Heart left ventricle (tissue), 16 donors: ENCODE data around the gene MRE11. TPM values are rescaled to one million over a fixed set of nuclear protein-coding genes. Genes with fewer than 3 reads are reported as not detected.
A peak's percentile ranks its signal among the peaks of the same experiment; 100 is the strongest.
"Not testable (repeated sequence)": the region's sequence is repeated elsewhere in the genome, so short reads cannot be mapped to it uniquely, and the experiment has no call there.

ENCODE experiments used
- ATAC-seq, 4 donors: fragments of 200-7000 bp; cut with Tn5 transposase; one replicate each; pipeline ENCODE4 v1.9.1; 2020 to 2022; ENCODE audit warnings: moderate library complexity in 4 of 4, mild to moderate bottlenecking in 3 of 4, moderate number of reproducible peaks in 1 of 4
- DNase-seq, 5 donors: peaks; one replicate each; pipeline ENCODE4 v3.0.0-alpha.2; 2020
- H3K27ac ChIP-seq, 12 donors: fragments of 200-600 bp; sonication (generic) in 4 of 12; one replicate each; pipeline versions ENCODE4 v1.5.0 to v1.8.0; 2016 to 2022; ENCODE audit warnings: mild to moderate bottlenecking in 2 of 12
- H3K27me3 ChIP-seq, 9 donors: fragments of 200-600 bp; sonication (generic) in 2 of 9; one replicate each; pipeline versions ENCODE4 v1.5.1 to v1.8.0; 2016 to 2022; ENCODE audit warnings: mild to moderate bottlenecking in 3 of 9
- H3K36me3 ChIP-seq, 9 donors: fragments of 200-600 bp; sonication (generic) in 2 of 9; one replicate each; pipeline versions ENCODE4 v1.5.0 to v1.8.0; 2018 to 2022; ENCODE audit warnings: mild to moderate bottlenecking in 2 of 9
- H3K4me1 ChIP-seq, 12 donors: fragments of 200-600 bp; sonication (generic) in 4 of 12; one replicate each; pipeline versions ENCODE4 v1.5.0 to v1.8.0; 2016 to 2022; ENCODE audit warnings: mild to moderate bottlenecking in 3 of 12
- H3K4me3 ChIP-seq, 12 donors: fragments of 200-600 bp; sonication (generic) in 4 of 12; one replicate each; pipeline versions ENCODE4 v1.5.0 to v1.8.0; 2017 to 2022; ENCODE audit warnings: mild to moderate bottlenecking in 9 of 12, moderate library complexity in 4 of 12
- H3K9me3 ChIP-seq, 12 donors: fragments of 200-600 bp; sonication (generic) in 4 of 12; one replicate each; pipeline versions ENCODE4 v1.5.0 to v1.8.0; 2016 to 2022; ENCODE audit warnings: mild to moderate bottlenecking in 1 of 12
- POLR2A ChIP-seq, 2 donors: fragments of 450-650 bp; IDR thresholded peaks; one replicate each; pipeline ENCODE4 v1.6.1; 2017; ENCODE audit warnings: antibody characterized with exemption in 2 of 2, mild to moderate bottlenecking in 2 of 2, moderate library complexity in 2 of 2
- WGBS, 4 donors: extraction: QIAGEN DNeasy Blood & Tissue Kit in 2 of 4; methylation state at CpG; one replicate each; pipeline versions ENCODE4 v1.1.5 to v1.1.7; 2013 to 2018; 5-methylcytosine and 5-hydroxymethylcytosine counted together
- intact Hi-C, 10 donors: fragments of 100-400 bp; cut with DNase I; formaldehyde crosslinking; loops; one replicate each; pipeline versions ENCODE4 v1.11.1 to v1.14.2; 2022
- polyA plus RNA-seq, 2 donors: library from polyadenylated mRNA; stranded (reverse); fragments of 200-250 nt; gene quantifications; one replicate each; pipeline ENCODE4 v1.2.3, GENCODE V29; 2013
- total RNA-seq, 9 donors: library from RNA; depleted of rRNA in 2 of 9; stranded (reverse); fragments of >200 nt in 2 of 9; fragmentation: NEBNext Ultra II Directional in 3 of 9; extraction: Animal tissue kit (Norgen Biotek cat#: 25700) in 3 of 9; gene quantifications; one replicate each; pipeline versions ENCODE4 v1.1.0 to v1.2.4, GENCODE V29; 2016 to 2023
- TF ChIP-seq, protein P1 (sequence below), 12 donors: fragments of 200-600 bp; sonication (generic) in 4 of 12; IDR thresholded peaks; one replicate each; pipeline versions ENCODE4 v1.5.0 to v1.8.0; 2018 to 2022; ENCODE audit warnings: antibody characterized with exemption in 12 of 12, mild to moderate bottlenecking in 5 of 12
- donor health status: ischemic (EF 13 %, LVEDD 7.1; RV severe dilation, severe dysfunction).
- donor health status: healthy with polysubstance abuse.
- donor health status: DM: no; HTN: yes; CAD: no.
- donor health status: DM: no; HTN: no; CAD: no.
- donor health status: ischemic (EF 25% LVEDD 6.9; RV normal size, moderate dysfunction).
- donor health status: ischemic (EF 25% LVEDD 5.7; RV mildly dilated, moderate dysfunction).
- donor health status: healthy.
- donor health status: DM: yes; HTN: yes; CAD: no.
- donor health status: ischemic (EF 35%, LVEDD 5.7; RV mildly dilated, moderate dysfunction).
- donor health status: nonischemic (EF 11% LVEDD 7.7; RV severe dilation, severe dysfunction).
- donor health status: DM: yes; HTN: yes; CAD: no.
- donor health status: PGD.
- donor health status: ischemic (EF 29% LVEDD 5.4; RV normal size, mild dysfunction).
- donor health status: nonischemic (EF 23%, LVEDD 6.1; RV moderate dilation, normal function).

MRE11 gene
- total and polyA plus RNA-seq, 11 donors, result 1.9 to 12.3 (median 7.9) TPM

DNA sequence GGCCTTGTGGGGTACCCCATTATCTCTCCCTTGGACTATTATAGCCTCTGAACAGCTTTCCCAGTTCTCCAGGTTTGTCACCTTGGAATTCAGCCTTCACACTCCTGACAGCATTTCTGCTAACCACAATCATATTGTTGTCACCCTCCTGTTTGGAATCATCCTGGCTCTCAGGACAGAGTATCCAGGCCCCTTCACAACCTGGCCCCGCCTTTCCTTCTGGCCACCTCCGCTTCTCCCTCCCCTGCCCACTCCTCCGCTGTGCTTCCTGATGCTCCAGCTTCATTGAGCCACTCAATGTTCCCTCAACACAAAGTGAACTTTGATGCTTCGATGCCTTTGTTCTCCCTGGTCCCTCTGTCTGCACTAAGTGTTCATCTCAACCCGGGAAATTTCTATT is 95.5 kb downstream of the MRE11 start:
- TF ChIP-seq, protein P1, sequence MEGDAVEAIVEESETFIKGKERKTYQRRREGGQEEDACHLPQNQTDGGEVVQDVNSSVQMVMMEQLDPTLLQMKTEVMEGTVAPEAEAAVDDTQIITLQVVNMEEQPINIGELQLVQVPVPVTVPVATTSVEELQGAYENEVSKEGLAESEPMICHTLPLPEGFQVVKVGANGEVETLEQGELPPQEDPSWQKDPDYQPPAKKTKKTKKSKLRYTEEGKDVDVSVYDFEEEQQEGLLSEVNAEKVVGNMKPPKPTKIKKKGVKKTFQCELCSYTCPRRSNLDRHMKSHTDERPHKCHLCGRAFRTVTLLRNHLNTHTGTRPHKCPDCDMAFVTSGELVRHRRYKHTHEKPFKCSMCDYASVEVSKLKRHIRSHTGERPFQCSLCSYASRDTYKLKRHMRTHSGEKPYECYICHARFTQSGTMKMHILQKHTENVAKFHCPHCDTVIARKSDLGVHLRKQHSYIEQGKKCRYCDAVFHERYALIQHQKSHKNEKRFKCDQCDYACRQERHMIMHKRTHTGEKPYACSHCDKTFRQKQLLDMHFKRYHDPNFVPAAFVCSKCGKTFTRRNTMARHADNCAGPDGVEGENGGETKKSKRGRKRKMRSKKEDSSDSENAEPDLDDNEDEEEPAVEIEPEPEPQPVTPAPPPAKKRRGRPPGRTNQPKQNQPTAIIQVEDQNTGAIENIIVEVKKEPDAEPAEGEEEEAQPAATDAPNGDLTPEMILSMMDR (IDR thresholded peaks at IDR 0.05), result no peak
- no peak for TF ChIP-seq POLR2A (IDR thresholded peaks at IDR 0.05)
- no peak for DNase-seq
- Histone ChIP-seq H3K4me1 (peaks cover 0 to 14% (median 0%) of the 10 kb centered on the region in 12 donors), H3K9me3 (no peaks in the 10 kb centered on the region), H3K27me3 (peaks cover 3 to 45% (median 18%) of the 10 kb centered on the region in 9 donors), H3K27ac (no peak overlapping the region), H3K36me3 (no peaks in the 10 kb centered on the region), H3K4me3 (no peak overlapping the region)
- 71 to 79% (median 74%) methylated on average over 5 of the region's 5 CpGs for WGBS, 4 donors
- no peak for ATAC-seq
- intact Hi-C loops, result no loop called here

GRCh38 chr11:94396282-94396681 is 97.4 kb downstream of the MRE11 start:
- 90 to 93% (median 91%) methylated on average over 5 of the region's 5 CpGs for WGBS, 4 donors
- H3K4me1 ChIP-seq, result peaks cover 0 to 8% (median 0%) of the 10 kb centered on the region in 12 donors
- H3K4me3 ChIP-seq, result no peak overlapping the region
- no peaks in the 10 kb centered on the region for H3K36me3 ChIP-seq
- DNase-seq (no peak), ATAC-seq (no peak)
- no peak overlapping the region for H3K27ac ChIP-seq
- peaks cover 2 to 32% (median 14%) of the 10 kb centered on the region in 9 donors for H3K27me3 ChIP-seq
- intact Hi-C loops, result no loop called here
- TF ChIP-seq, protein P1 (IDR thresholded peaks at IDR 0.05), result no peak
- no peak for TF ChIP-seq POLR2A (IDR thresholded peaks at IDR 0.05)
- H3K9me3 ChIP-seq, result peaks cover 0 to 4% (median 0%) of the 10 kb centered on the region in 12 donors

DNA sequence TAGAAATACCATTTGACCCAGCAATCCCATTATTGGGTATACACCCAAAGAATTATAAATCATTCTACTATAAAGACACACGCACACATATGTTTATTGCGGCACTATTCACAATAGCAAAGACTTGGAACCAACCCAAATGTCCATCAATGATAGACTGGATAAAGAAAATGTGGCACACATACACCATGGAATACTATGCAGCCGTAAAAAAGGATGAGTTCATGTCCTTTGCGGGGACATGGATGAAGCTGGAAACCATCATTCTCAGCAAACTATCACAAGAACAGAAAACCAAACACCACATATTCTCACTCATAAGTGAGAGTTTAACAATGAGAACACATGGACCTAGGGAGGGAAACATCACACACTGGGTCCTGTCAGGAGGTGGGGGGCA is 101.7 kb downstream of the MRE11 start:
- intact Hi-C loops, result not testable (repeated sequence)

GRCh38 chr11:94379613-94380012 is 114.0 kb downstream of the MRE11 start:
- WGBS, 4 donors, result 81 to 91% (median 86%) methylated on average over 5 of the region's 5 CpGs
- intact Hi-C loops, result no loop called here
- DNase-seq (peak in 1 of 5 donors; percentile 27), ATAC-seq (no peak)
- TF ChIP-seq POLR2A (IDR thresholded peaks at IDR 0.05), result no peak
- TF ChIP-seq, protein P1 (IDR thresholded peaks at IDR 0.05), result no peak
- no peak overlapping the region for H3K27ac ChIP-seq
- no peaks in the 10 kb centered on the region for H3K9me3 ChIP-seq
- H3K4me3 ChIP-seq, result no peak overlapping the region
- H3K27me3 ChIP-seq, result no peaks in the 10 kb centered on the region
- H3K4me1 ChIP-seq, result no peaks in the 10 kb centered on the region
- no peaks in the 10 kb centered on the region for H3K36me3 ChIP-seq

More for the DNA sequence above, 101.7 kb downstream of the MRE11 start:
- not testable (repeated sequence) for H3K4me3 ChIP-seq, H3K4me1 ChIP-seq, ATAC-seq, DNase-seq, H3K36me3 ChIP-seq, H3K27ac ChIP-seq, H3K9me3 ChIP-seq, H3K27me3 ChIP-seq
- 82 to 95% (median 87%) methylated on average over 4 of the region's 4 CpGs for whole genome bisulfite sequencing, 4 donors

DNA sequence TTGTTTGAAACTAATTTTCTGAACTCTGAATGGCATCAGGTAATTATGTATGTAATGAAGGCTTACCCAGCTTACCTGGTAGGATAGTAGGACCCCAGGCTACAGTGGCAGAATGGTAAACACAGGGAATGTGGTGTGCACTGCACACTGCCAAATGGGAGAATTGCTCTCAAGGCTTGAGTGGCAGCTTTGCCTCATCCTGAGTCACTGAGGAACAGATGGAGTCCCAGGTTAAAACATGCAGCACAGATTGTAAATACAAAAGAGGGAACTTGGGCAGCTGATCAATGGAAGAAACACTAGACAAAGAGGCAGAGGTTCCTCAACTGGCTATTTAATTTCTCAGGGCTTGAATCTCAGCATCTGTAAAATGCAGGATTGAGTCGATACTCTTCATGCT is 116.8 kb downstream of the MRE11 start:
- intact Hi-C loops, result no loop called here
- H3K27ac ChIP-seq, result no peak overlapping the region
- no peak overlapping the region for H3K4me3 ChIP-seq
- TF ChIP-seq, protein P1 (IDR thresholded peaks at IDR 0.05), result no peak
- TF ChIP-seq POLR2A (IDR thresholded peaks at IDR 0.05), result no peak
- no peaks in the 10 kb centered on the region for H3K4me1 ChIP-seq
- H3K9me3 ChIP-seq, result no peaks in the 10 kb centered on the region
- DNase-seq, result no peak
- WGBS, 4 donors, result 69 to 93% (median 84%) methylated on average over 1 of the region's 1 CpG
- no peak for ATAC-seq
- H3K36me3 ChIP-seq, result no peaks in the 10 kb centered on the region
- no peaks in the 10 kb centered on the region for H3K27me3 ChIP-seq

DNA sequence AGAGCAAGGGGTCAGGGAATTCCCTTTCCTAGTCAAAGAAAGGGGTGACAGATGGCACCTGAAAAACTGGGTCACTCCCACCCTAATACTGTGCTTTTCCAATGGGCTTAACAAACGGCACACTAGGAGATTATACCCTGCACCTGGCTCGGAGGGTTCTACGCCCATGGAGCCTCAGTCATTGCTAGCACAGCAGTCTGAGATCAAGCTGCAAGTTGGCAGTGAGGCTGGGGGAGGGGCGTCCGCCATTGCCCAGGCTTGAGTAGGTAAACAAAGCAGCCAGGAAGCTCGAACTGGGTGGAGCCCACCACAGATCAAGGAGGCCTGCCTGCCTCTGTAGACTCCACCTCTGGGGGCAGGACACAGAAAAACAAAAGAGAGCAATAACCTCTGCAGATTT is 123.1 kb downstream of the MRE11 start:
- H3K4me1 ChIP-seq, ATAC-seq, H3K9me3 ChIP-seq, H3K27me3 ChIP-seq, H3K36me3 ChIP-seq, DNase-seq, intact Hi-C loops, H3K4me3 ChIP-seq, H3K27ac ChIP-seq: not testable (repeated sequence)
- 78 to 100% (median 83%) methylated on average over 1 to 6 of the region's 6 CpGs for WGBS, 4 donors
